K562 (cell line): ENCODE measurements around the gene HSPA1B. TPM values are rescaled to one million over a fixed set of nuclear protein-coding genes. Genes with fewer than 3 reads are reported as not detected.

ENCODE experiments used
- CC2D1A ChIP-seq: fragments of 450-650 bp; IDR thresholded peaks from 2 replicates; pipeline ENCODE4 v1.6.1; 2017; ENCODE audit warnings: mild to moderate bottlenecking
- HNRNPH1 ChIP-seq: fragments of 200-400 bp; formaldehyde crosslinking; optimal IDR thresholded peaks from 2 replicates; pipeline ENCODE3; 2017; ENCODE audit warnings: low read depth, mild to moderate bottlenecking, low read length, moderate library complexity
- NR2C1 ChIP-seq, 2 experiments: fragments of 450-650 bp; IDR thresholded peaks; 2 replicates each; pipeline ENCODE4 v1.6.1; 2017; ENCODE audit warnings: mild to moderate bottlenecking in 2 of 2, antibody characterized with exemption in 1 of 2, inconsistent platforms in 1 of 2, missing compliant biosample characterization in 1 of 2, missing genetic modification characterization in 1 of 2
- SMAD4 ChIP-seq: fragments of 250-450 bp; sonication (Bioruptor Pico); conservative IDR thresholded peaks from 2 replicates; pipeline ENCODE4 v1.8.0; 2021; ENCODE audit warnings: inconsistent platforms, mild to moderate bottlenecking, moderate library complexity
- SMARCE1 ChIP-seq: fragments of 450-650 bp; IDR thresholded peaks from 2 replicates; pipeline ENCODE4 v1.7.1; 2016; ENCODE audit warnings: mild to moderate bottlenecking
- U2AF2 ChIP-seq: fragments of 200-400 bp; formaldehyde crosslinking; optimal IDR thresholded peaks from 2 replicates; pipeline ENCODE3; 2017; ENCODE audit warnings: low read depth, mild to moderate bottlenecking, low read length
- ZNF217 ChIP-seq: sonication (generic); formaldehyde crosslinking; IDR thresholded peaks from 2 replicates; pipeline ENCODE4 v1.8.0; 2022; ENCODE audit warnings: mild to moderate bottlenecking, missing genetic modification reagents
- ZNF23 ChIP-seq: fragments of 250-450 bp; sonication (Bioruptor Pico); IDR thresholded peaks from 2 replicates; pipeline ENCODE4 v1.4.0; 2020; ENCODE audit warnings: mild to moderate bottlenecking
- ZNF263 ChIP-seq: sonication (generic); formaldehyde crosslinking; IDR thresholded peaks from 2 replicates; pipeline ENCODE4 v1.8.0; 2022; ENCODE audit warnings: mild to moderate bottlenecking, missing genetic modification reagents, borderline replicate concordance
- ZNF311 ChIP-seq: fragments of 250-450 bp; sonication (Bioruptor Pico); IDR thresholded peaks from 2 replicates; pipeline ENCODE4 v1.4.0; 2020; ENCODE audit warnings: mild to moderate bottlenecking, moderate library complexity
- polyA plus RNA-seq, 8 experiments: library from polyadenylated mRNA; depleted of rRNA in 4 of 8; stranded (reverse) in 5 of 8; unstranded in 3 of 8; fragments of >200 nt; fragmentation: Nextera tagmentation in 2 of 8; fragmentation: Illumina TruSeq in 1 of 8; extraction: Ambion mirVana in 2 of 8; extraction: Trizol in 1 of 8; gene quantifications; 2 replicates each; pipeline versions ENCODE4 v1.2.1 to v1.2.3, GENCODE V29; 2011 to 2014; ENCODE audit warnings: inconsistent platforms in 1 of 8, missing spikeins in 1 of 8
- total RNA-seq, 7 experiments: library from RNA; depleted of rRNA in 6 of 7; stranded (reverse); fragments of >200 nt in 6 of 7; fragmentation: Illumina TruSeq in 2 of 7; extraction: Trizol in 2 of 7; gene quantifications; 2 replicates each; pipeline versions ENCODE4 v1.2.1 to v1.2.3, GENCODE V29; 2011 to 2021; ENCODE audit warnings: low replicate concordance in 1 of 7
- TF ChIP-seq, protein P1 (sequence below): fragments of 450-650 bp; formaldehyde crosslinking; IDR thresholded peaks from 2 replicates; pipeline ENCODE4 v1.4.0; 2020; ENCODE audit warnings: mild to moderate bottlenecking, moderate library complexity
- TF ChIP-seq, protein P2 (sequence below): conservative IDR thresholded peaks from 2 replicates; pipeline ENCODE4 v1.6.1; 2011; ENCODE audit warnings: low read depth, mild to moderate bottlenecking, low read length; ENCODE audit not compliant: control insufficient read depth
- TF ChIP-seq, protein P3 (sequence below), 3 experiments: fragments of 200-800 bp in 1 of 3; fragments of 250-450 bp in 1 of 3; fragments of 450-650 bp in 1 of 3; sonication (Bioruptor Pico) in 1 of 3; sonication (Bioruptor generic) in 1 of 3; formaldehyde crosslinking in 1 of 3; IDR thresholded peaks; 2 replicates each; pipeline versions ENCODE4 v1.6.1 to v1.8.0; 2016 to 2022; ENCODE audit warnings: mild to moderate bottlenecking in 2 of 3, missing genetic modification characterization in 2 of 3, missing compliant biosample characterization in 1 of 3, moderate library complexity in 1 of 3
- TF ChIP-seq, protein P4 (sequence below): fragments of 250-450 bp; sonication (Bioruptor Pico); IDR thresholded peaks from 2 replicates; pipeline ENCODE4 v1.8.0; 2021; ENCODE audit warnings: borderline replicate concordance, mild to moderate bottlenecking, moderate library complexity; ENCODE audit not compliant: poor library complexity, severe bottlenecking

HSPA1B gene
- total and polyA plus RNA-seq, 9 of the 15 experiments (the other 6 are each of a cell fraction or from before 2014, with no cell fraction given), result 0.27 to 227 (median 51.2) TPM

DNA sequence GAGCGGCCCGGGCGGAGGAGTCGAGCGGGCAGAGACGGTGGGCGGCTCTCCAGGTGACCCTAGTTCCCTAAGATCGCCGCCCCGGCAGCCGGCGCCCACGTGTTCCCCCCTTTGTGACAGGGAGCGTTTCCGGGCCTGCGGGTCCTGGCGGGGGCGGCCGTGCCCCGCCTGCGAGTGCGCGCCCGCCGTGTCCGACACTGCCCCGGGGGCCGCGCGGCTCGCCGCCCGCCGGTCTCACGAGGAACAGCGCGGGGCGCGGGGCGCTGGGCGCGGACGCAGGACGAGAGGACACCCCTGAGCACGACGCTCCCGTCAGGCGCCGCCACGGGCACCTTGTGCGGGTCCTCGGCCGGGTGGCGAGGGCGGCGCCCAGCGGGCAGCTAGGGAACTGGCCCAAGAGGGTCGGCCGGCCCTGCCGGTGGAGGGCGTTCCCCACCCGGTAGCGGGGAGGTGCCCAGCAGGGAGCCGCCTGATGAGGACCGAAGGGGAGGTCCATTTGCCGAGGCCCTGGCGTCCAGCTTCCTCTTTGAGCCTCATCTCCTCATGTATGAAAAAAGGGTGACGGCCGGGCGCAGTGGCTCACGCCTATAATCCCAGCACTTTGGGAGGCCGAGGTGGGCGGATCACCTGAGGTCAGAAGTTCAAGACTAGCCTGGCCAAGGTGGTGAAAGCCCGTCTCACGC is 31.8 kb upstream of the HSPA1B start, which contains the start of gene VARS1 (continued):
- TF ChIP-seq ZNF263 (CRISPR knock-in tag) (peak; percentile 63; the same call in 1 of the 2 replicates), NR2C1 (IDR thresholded peaks at IDR 0.05) (no peak; the same call in 1 of the 2 replicates), NR2C1 (tag; IDR thresholded peaks at IDR 0.05) (peak; percentile 75), ZNF217 (CRISPR knock-in tag) (no peak), SMAD4 (peak; percentile 93), U2AF2 (no peak), ZNF311 (CRISPR knock-in tag) (no peak), ZNF23 (CRISPR knock-in tag) (no peak), HNRNPH1 (no peak), CC2D1A (peak; percentile 96), SMARCE1 (no peak; the same call in 1 of the 2 replicates)
- TF ChIP-seq, protein P1, sequence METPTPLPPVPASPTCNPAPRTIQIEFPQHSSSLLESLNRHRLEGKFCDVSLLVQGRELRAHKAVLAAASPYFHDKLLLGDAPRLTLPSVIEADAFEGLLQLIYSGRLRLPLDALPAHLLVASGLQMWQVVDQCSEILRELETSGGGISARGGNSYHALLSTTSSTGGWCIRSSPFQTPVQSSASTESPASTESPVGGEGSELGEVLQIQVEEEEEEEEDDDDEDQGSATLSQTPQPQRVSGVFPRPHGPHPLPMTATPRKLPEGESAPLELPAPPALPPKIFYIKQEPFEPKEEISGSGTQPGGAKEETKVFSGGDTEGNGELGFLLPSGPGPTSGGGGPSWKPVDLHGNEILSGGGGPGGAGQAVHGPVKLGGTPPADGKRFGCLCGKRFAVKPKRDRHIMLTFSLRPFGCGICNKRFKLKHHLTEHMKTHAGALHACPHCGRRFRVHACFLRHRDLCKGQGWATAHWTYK, result peak; percentile 95
- TF ChIP-seq, protein P2, sequence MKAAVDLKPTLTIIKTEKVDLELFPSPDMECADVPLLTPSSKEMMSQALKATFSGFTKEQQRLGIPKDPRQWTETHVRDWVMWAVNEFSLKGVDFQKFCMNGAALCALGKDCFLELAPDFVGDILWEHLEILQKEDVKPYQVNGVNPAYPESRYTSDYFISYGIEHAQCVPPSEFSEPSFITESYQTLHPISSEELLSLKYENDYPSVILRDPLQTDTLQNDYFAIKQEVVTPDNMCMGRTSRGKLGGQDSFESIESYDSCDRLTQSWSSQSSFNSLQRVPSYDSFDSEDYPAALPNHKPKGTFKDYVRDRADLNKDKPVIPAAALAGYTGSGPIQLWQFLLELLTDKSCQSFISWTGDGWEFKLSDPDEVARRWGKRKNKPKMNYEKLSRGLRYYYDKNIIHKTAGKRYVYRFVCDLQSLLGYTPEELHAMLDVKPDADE, result peak; percentile 96
- TF ChIP-seq, protein P3, sequence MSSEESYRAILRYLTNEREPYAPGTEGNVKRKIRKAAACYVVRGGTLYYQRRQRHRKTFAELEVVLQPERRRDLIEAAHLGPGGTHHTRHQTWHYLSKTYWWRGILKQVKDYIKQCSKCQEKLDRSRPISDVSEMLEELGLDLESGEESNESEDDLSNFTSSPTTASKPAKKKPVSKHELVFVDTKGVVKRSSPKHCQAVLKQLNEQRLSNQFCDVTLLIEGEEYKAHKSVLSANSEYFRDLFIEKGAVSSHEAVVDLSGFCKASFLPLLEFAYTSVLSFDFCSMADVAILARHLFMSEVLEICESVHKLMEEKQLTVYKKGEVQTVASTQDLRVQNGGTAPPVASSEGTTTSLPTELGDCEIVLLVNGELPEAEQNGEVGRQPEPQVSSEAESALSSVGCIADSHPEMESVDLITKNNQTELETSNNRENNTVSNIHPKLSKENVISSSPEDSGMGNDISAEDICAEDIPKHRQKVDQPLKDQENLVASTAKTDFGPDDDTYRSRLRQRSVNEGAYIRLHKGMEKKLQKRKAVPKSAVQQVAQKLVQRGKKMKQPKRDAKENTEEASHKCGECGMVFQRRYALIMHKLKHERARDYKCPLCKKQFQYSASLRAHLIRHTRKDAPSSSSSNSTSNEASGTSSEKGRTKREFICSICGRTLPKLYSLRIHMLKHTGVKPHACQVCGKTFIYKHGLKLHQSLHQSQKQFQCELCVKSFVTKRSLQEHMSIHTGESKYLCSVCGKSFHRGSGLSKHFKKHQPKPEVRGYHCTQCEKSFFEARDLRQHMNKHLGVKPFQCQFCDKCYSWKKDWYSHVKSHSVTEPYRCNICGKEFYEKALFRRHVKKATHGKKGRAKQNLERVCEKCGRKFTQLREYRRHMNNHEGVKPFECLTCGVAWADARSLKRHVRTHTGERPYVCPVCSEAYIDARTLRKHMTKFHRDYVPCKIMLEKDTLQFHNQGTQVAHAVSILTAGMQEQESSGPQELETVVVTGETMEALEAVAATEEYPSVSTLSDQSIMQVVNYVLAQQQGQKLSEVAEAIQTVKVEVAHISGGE (CRISPR knock-in tag; IDR thresholded peaks at IDR 0.05), result peak in 2 of 3 experiments; percentile 56 to 88; a peak in 3 of 6 replicates
- TF ChIP-seq, protein P4, sequence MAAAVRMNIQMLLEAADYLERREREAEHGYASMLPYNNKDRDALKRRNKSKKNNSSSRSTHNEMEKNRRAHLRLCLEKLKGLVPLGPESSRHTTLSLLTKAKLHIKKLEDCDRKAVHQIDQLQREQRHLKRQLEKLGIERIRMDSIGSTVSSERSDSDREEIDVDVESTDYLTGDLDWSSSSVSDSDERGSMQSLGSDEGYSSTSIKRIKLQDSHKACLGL (CRISPR knock-in tag), result peak; percentile 100
